Nephron (organoid): Measurements from ENCODE around the gene ABCA13.
"Not testable (repeated sequence)": the region's sequence is repeated elsewhere in the genome, so short reads cannot be mapped to it uniquely, and the experiment has no call there.

Experiments used
- H3K27ac Mint-ChIP-seq, 3 experiments: 2 replicates each; pipeline ENCODE4 v1.8.0; 2020; ENCODE audit warnings: mixed read lengths in 3 of 3, mild to moderate bottlenecking in 2 of 3, moderate library complexity in 1 of 3
- H3K27me3 Mint-ChIP-seq: 2 replicates; pipeline ENCODE4 v1.8.0; 2021; ENCODE audit warnings: low read depth, mild to moderate bottlenecking, moderate library complexity, mixed read lengths
- H3K36me3 Mint-ChIP-seq: 2 replicates; pipeline ENCODE4 v1.8.0; 2020; ENCODE audit warnings: low read depth, mixed read lengths
- H3K4me1 Mint-ChIP-seq: 2 replicates; pipeline ENCODE4 v1.8.0; 2020; ENCODE audit warnings: mixed read lengths
- H3K4me3 Mint-ChIP-seq, 3 experiments: 2 replicates each; pipeline ENCODE4 v1.8.0; 2020; ENCODE audit warnings: mild to moderate bottlenecking in 3 of 3, mixed read lengths in 3 of 3, moderate library complexity in 2 of 3
- H3K9me3 Mint-ChIP-seq: 2 replicates; pipeline ENCODE4 v1.8.0; 2020; ENCODE audit warnings: mixed read lengths
- TF ChIP-seq, protein P1 (sequence below), 3 experiments: fragments of 200-600 bp; sonication (generic); IDR thresholded peaks; one replicate each; pipeline ENCODE4 v1.5.0; 2021; ENCODE audit warnings: antibody characterized with exemption in 3 of 3; ENCODE audit not compliant: unreplicated experiment in 3 of 3

ABCA13 gene

DNA sequence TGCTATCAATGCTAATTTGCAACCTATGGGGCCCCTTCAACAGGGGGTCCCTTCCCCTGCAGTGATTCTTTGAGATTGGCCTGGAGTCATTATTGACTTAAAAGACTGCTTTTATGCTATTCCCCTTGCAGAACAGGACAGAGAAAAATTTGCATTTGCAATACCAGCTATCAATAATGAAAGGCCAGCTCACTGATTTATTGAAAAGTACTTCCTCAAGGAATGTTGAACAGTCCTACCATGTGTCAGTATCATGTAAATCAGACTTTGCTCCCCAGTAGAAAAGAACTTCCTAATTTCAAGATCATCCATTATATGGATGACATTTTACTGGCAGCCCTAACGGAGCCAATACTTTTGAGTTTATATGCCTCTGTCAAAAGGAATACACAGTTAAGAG lies 29.7 kb upstream of the ABCA13 start:
- Mint-ChIP-seq H3K4me1 (no peaks in the 10 kb centered on the region), H3K27ac (no peak overlapping the region), H3K27me3 (no peaks in the 10 kb centered on the region), H3K9me3 (peaks cover 8% of the 10 kb centered on the region), H3K4me3 (no peak overlapping the region), H3K36me3 (no peaks in the 10 kb centered on the region)
- TF ChIP-seq, protein P1, sequence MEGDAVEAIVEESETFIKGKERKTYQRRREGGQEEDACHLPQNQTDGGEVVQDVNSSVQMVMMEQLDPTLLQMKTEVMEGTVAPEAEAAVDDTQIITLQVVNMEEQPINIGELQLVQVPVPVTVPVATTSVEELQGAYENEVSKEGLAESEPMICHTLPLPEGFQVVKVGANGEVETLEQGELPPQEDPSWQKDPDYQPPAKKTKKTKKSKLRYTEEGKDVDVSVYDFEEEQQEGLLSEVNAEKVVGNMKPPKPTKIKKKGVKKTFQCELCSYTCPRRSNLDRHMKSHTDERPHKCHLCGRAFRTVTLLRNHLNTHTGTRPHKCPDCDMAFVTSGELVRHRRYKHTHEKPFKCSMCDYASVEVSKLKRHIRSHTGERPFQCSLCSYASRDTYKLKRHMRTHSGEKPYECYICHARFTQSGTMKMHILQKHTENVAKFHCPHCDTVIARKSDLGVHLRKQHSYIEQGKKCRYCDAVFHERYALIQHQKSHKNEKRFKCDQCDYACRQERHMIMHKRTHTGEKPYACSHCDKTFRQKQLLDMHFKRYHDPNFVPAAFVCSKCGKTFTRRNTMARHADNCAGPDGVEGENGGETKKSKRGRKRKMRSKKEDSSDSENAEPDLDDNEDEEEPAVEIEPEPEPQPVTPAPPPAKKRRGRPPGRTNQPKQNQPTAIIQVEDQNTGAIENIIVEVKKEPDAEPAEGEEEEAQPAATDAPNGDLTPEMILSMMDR (IDR thresholded peaks at IDR 0.05; ENCODE audit: unreplicated experiment in 3 of 3), result no peak

DNA sequence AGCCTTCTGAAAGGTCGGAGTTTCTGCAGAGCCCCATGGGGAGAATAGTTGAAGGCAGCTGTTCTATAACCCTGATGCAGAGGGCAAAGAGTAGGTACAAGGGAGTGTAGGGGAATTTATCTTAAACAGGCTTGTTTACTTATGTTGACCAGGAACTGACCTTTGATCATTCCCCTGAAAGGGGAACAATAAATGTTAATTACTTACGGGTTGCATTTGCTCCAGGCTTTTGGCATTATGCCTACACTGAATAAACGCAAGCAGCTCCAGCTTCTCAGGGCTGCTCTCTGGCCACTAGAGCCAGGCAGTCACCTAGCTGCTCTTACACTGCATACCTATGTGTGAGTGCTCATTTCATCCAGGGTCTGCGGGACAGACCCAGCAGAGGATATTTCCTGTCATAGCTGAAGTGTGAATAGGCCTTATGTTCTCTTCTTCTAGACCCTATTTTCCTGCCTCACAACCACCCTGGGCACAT lies 26.9 kb upstream of the ABCA13 start:
- Mint-ChIP-seq H3K4me1 (no peaks in the 10 kb centered on the region), H3K4me3 (no peak overlapping the region), H3K36me3 (no peaks in the 10 kb centered on the region), H3K27me3 (no peaks in the 10 kb centered on the region), H3K9me3 (peaks cover 4% of the 10 kb centered on the region), H3K27ac (peak overlapping the region in 1 of 3 experiments; percentile 9)
- TF ChIP-seq, protein P1 (IDR thresholded peaks at IDR 0.05; ENCODE audit: unreplicated experiment in 3 of 3), result no peak

DNA sequence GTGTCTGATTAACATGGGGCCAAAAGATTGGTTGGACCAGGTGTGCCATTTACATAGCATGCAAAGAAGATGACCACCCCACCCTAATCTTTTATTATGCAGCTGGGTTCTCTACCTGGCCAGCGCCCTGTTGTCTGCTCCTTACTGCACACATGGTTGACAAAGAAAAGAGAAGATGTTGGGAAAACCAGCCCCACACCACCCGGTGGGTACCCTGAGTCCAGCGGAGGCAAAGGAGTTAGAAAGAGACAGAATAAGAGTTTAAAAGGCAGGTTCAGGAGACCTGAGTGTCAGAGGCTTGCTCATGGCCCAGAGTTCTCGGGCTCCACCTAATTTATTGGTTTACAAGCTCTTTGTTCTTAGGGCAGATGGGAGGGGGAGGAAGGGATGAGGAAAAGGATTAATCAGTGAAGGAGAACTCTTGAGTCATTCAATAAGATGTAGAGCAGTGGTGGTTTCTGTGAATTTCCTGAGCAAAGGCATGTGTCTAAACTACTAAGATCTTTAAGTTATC lies 24.1 kb upstream of the ABCA13 start:
- Mint-ChIP-seq H3K36me3 (no peaks in the 10 kb centered on the region), H3K27ac (no peak overlapping the region), H3K27me3 (no peaks in the 10 kb centered on the region), H3K4me3 (no peak overlapping the region), H3K4me1 (no peaks in the 10 kb centered on the region), H3K9me3 (peaks cover 4% of the 10 kb centered on the region)
- TF ChIP-seq, protein P1 (IDR thresholded peaks at IDR 0.05; ENCODE audit: unreplicated experiment in 3 of 3), result no peak

DNA sequence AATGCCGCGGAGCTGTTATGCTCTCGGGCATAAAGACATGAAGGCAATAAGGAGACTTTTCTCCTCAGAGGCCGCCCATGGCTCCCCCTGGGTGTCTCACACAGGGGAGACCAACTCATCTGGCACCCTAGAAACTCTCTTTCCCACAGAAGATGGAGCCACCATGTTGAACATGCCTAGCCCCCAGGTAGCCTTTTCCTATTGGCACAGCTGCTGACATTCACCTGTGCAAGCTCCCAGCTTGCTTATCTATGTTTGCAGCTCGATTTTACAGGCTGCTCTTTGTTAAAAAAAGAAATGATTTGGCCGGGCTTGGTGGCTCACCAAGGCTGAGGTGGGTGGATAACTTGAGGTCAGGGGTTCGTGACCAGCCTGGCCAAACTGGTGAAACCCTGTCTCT lies 23.6 kb upstream of the ABCA13 start:
- not testable (repeated sequence) for H3K36me3 Mint-ChIP-seq, H3K4me1 Mint-ChIP-seq

DNA sequence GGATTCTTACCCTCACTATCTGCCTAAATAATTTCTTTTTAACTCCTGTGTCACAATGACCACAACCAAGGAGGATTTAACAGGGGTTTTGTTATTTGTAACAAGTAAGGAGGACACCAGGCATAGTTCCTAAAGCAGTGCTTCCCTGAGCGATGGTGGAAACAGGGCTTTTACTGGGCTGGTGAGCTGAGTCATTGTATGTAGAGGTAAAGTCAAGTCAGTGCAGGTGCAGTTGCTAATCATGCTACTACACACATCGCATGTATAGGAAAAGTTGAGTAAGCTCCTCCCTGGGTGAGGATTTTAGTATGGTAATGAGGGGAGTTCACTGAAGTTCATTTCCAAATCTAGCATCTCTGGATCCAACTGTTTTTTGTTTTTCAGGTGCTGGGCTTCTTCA lies 22.9 kb upstream of the ABCA13 start:
- no peaks in the 10 kb centered on the region for H3K4me1 Mint-ChIP-seq
- H3K4me3 Mint-ChIP-seq, result no peak overlapping the region
- TF ChIP-seq, protein P1 (IDR thresholded peaks at IDR 0.05; ENCODE audit: unreplicated experiment in 3 of 3), result no peak
- H3K9me3 Mint-ChIP-seq, result peaks cover 4% of the 10 kb centered on the region
- no peaks in the 10 kb centered on the region for H3K36me3 Mint-ChIP-seq
- H3K27me3 Mint-ChIP-seq, result no peaks in the 10 kb centered on the region
- H3K27ac Mint-ChIP-seq, result no peak overlapping the region

More for the DNA sequence above, 23.6 kb upstream of the ABCA13 start:
- not testable (repeated sequence) for H3K9me3 Mint-ChIP-seq, H3K4me3 Mint-ChIP-seq, H3K27ac Mint-ChIP-seq, H3K27me3 Mint-ChIP-seq

DNA sequence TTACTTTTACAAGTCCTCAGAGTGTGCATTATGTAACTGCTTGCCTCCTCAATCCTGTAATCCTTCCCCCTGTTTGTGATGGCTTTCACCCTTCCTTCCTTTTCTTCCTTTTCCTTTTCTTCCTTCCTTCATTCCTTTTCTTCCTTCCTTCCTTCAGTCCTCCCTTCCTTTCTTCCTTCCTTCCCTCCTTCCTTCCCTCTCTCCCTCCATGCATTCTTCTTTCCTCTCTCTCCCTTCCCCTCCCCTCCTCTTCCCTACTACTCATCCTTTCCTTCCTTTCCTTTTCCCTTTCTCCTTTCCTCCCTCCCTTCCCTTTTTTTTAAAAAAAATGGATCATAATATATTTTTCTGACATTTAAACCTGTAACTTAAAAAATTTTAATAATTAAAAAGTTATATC lies 22.2 kb upstream of the ABCA13 start:
- Mint-ChIP-seq H3K4me3 (no peak overlapping the region), H3K4me1 (no peaks in the 10 kb centered on the region), H3K36me3 (no peaks in the 10 kb centered on the region), H3K27ac (no peak overlapping the region), H3K27me3 (no peaks in the 10 kb centered on the region), H3K9me3 (peaks cover 3% of the 10 kb centered on the region)
- TF ChIP-seq, protein P1 (IDR thresholded peaks at IDR 0.05; ENCODE audit: unreplicated experiment in 3 of 3), result no peak
